Ishikawa (cell line): Measurements from ENCODE around the gene OR4K17.

Source experiments
- CEBPB ChIP-seq: IDR thresholded peaks from 2 replicates; pipeline ENCODE4 v1.6.1; 2012
- CREB1 ChIP-seq: IDR thresholded peaks from 2 replicates; pipeline ENCODE4 v1.6.1; 2012; ENCODE audit warnings: low read depth
- EP300 ChIP-seq: IDR thresholded peaks from 2 replicates; pipeline ENCODE4 v1.6.1; 2012; ENCODE audit warnings: borderline replicate concordance
- FOXM1 ChIP-seq: IDR thresholded peaks from 2 replicates; pipeline ENCODE4 v1.6.1; 2012; ENCODE audit warnings: low read depth, borderline replicate concordance
- RAD21 ChIP-seq: IDR thresholded peaks from 2 replicates; pipeline ENCODE4 v1.6.1; 2012; ENCODE audit warnings: low read depth
- TCF12 ChIP-seq: IDR thresholded peaks from 2 replicates; pipeline ENCODE4 v1.6.1; 2012; ENCODE audit warnings: low read depth
- TF ChIP-seq, protein P1 (sequence below): IDR thresholded peaks from 2 replicates; pipeline ENCODE4 v1.6.1; 2012; ENCODE audit warnings: low read depth, mild to moderate bottlenecking

DNA sequence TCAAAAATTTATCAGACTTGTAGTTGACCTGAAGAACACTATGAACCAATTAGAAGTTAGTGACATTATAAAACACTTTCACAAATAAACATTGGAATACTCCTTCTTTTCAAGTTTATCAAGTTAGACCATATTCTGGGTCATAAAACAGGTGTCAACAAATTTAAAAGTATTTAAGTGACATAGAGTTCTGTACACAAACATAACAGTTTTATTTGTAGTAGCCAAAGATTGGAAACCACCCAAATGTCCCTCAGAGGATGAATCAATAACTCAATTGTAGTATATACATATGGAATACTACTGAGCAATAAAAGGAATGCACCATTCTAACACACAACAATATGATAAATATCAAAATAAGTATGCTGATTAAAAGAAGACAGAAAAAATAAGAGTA lies 56.6 kb downstream of the OR4K17 start:
- no peak for TF ChIP-seq RAD21
- no peak for TF ChIP-seq EP300
- no peak for TF ChIP-seq FOXM1
- TF ChIP-seq TCF12 = no peak
- no peak for TF ChIP-seq CEBPB
- TF ChIP-seq, protein P1, sequence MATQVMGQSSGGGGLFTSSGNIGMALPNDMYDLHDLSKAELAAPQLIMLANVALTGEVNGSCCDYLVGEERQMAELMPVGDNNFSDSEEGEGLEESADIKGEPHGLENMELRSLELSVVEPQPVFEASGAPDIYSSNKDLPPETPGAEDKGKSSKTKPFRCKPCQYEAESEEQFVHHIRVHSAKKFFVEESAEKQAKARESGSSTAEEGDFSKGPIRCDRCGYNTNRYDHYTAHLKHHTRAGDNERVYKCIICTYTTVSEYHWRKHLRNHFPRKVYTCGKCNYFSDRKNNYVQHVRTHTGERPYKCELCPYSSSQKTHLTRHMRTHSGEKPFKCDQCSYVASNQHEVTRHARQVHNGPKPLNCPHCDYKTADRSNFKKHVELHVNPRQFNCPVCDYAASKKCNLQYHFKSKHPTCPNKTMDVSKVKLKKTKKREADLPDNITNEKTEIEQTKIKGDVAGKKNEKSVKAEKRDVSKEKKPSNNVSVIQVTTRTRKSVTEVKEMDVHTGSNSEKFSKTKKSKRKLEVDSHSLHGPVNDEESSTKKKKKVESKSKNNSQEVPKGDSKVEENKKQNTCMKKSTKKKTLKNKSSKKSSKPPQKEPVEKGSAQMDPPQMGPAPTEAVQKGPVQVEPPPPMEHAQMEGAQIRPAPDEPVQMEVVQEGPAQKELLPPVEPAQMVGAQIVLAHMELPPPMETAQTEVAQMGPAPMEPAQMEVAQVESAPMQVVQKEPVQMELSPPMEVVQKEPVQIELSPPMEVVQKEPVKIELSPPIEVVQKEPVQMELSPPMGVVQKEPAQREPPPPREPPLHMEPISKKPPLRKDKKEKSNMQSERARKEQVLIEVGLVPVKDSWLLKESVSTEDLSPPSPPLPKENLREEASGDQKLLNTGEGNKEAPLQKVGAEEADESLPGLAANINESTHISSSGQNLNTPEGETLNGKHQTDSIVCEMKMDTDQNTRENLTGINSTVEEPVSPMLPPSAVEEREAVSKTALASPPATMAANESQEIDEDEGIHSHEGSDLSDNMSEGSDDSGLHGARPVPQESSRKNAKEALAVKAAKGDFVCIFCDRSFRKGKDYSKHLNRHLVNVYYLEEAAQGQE = no peak
- TF ChIP-seq CREB1 = no peak
